Tibial nerve (tissue), 4 donors: Measurements from ENCODE around the gene ENDOV.

Experiments
- CTCF ChIP-seq, 5 experiments: fragments of 200-600 bp in 3 of 5; fragments of 450-650 bp in 2 of 5; sonication (generic) in 3 of 5; IDR thresholded peaks; one replicate each; pipeline ENCODE4 v1.5.1; 2016 to 2019; ENCODE audit warnings: antibody characterized with exemption in 5 of 5, mild to moderate bottlenecking in 3 of 5, moderate library complexity in 2 of 5
- EP300 ChIP-seq, 2 donors: sonication (generic); formaldehyde crosslinking; IDR thresholded peaks; one replicate each; pipeline ENCODE4 v1.6.1; 2017; ENCODE audit warnings: antibody characterized with exemption in 2 of 2, mild to moderate bottlenecking in 1 of 2
- POLR2A ChIP-seq, 2 donors: fragments of 450-650 bp; IDR thresholded peaks; one replicate each; pipeline ENCODE4 v1.6.1; 2017; ENCODE audit warnings: antibody characterized with exemption in 2 of 2, mild to moderate bottlenecking in 2 of 2, moderate library complexity in 2 of 2

GRCh38 chr17:80474231-80474960, 59.4 kb downstream of the ENDOV start:
- TF ChIP-seq CTCF (IDR thresholded peaks at IDR 0.05) (peak in 2 of 5 experiments; percentile 12 to 22), POLR2A (IDR thresholded peaks at IDR 0.05) (no peak), EP300 (IDR thresholded peaks at IDR 0.05) (no peak)
